NCI-H2227 (cell line): ENCODE data around the gene SUGP2.

Experiments
- DNase-seq: peaks from one replicate; lab custom pipeline; 2025; ENCODE audit not compliant: unreplicated experiment; lab: John Stamatoyannopoulos, UW

SUGP2 gene

GRCh38 chr19:19059837-19060611 lies 26.7 kb upstream of the SUGP2 start:
- DNase-seq, result no peak

- DNase-seq, result no peak
Observed at GRCh38 chr19:19059018-19059836, 25.9 kb upstream of the SUGP2 start.

GRCh38 chr19:19057720-19058119 lies 24.4 kb upstream of the SUGP2 start:
- DNase-seq, result no peak

GRCh38 chr19:19057317-19057716 lies 24.0 kb upstream of the SUGP2 start:
- no peak for DNase-seq

- no peak for DNase-seq
Observed at GRCh38 chr19:19056636-19057275, 23.4 kb upstream of the SUGP2 start.

- no peak for DNase-seq
Observed at GRCh38 chr19:19055701-19056100, 22.4 kb upstream of the SUGP2 start.

- no peak for DNase-seq
Observed at GRCh38 chr19:19054939-19055440, 21.7 kb upstream of the SUGP2 start.

GRCh38 chr19:19054315-19054938 lies 21.1 kb upstream of the SUGP2 start:
- DNase-seq, result no peak

GRCh38 chr19:19053508-19054314 lies 20.4 kb upstream of the SUGP2 start:
- DNase-seq, result peak; percentile 37

- DNase-seq, result no peak
Observed at GRCh38 chr19:19052921-19053320, 19.6 kb upstream of the SUGP2 start.

GRCh38 chr19:19051478-19052213 lies 18.3 kb upstream of the SUGP2 start:
- no peak for DNase-seq

- DNase-seq, result no peak
Observed at GRCh38 chr19:19050731-19051130, 17.4 kb upstream of the SUGP2 start.

GRCh38 chr19:19050104-19050503 lies 16.8 kb upstream of the SUGP2 start:
- no peak for DNase-seq

- DNase-seq, result no peak
Observed at GRCh38 chr19:19049406-19049805, 16.1 kb upstream of the SUGP2 start.

- no peak for DNase-seq
Observed at GRCh38 chr19:19043881-19044280, 10.6 kb upstream of the SUGP2 start.

- no peak for DNase-seq
Observed at GRCh38 chr19:19043481-19043880, 10.2 kb upstream of the SUGP2 start.

- no peak for DNase-seq
Observed at GRCh38 chr19:19042732-19043280, 9.5 kb upstream of the SUGP2 start.

- no peak for DNase-seq
Observed at GRCh38 chr19:19040417-19040816, 7.1 kb upstream of the SUGP2 start.

GRCh38 chr19:19039901-19040300 lies 6.6 kb upstream of the SUGP2 start:
- no peak for DNase-seq
